Breast epithelium (tissue), 4 donors: ENCODE results near the gene HRC. TPM values are rescaled to one million over a fixed set of nuclear protein-coding genes. Genes with fewer than 3 reads are reported as not detected.
A peak's percentile ranks its signal among the peaks of the same experiment; 100 is the strongest.

Source experiments
- DNase-seq, 2 donors: peaks; one replicate each; pipeline ENCODE4 v3.0.0-alpha.2; 2019; ENCODE audit warnings: low spot score in 2 of 2
- H3K27ac ChIP-seq, 2 donors: fragments of 200-600 bp; sonication (generic) in 1 of 2; one replicate each; pipeline ENCODE4 v1.5.1; 2016 to 2019; ENCODE audit warnings: mild to moderate bottlenecking in 1 of 2
- H3K27me3 ChIP-seq, 2 donors: fragments of 200-600 bp; sonication (generic) in 1 of 2; one replicate each; pipeline versions ENCODE4 v1.5.1 to v1.6.0; 2017 to 2019; ENCODE audit warnings: control low read depth in 1 of 2, mild to moderate bottlenecking in 1 of 2
- H3K36me3 ChIP-seq: fragments of 200-600 bp; one replicate; pipeline ENCODE4 v1.5.1; 2019
- H3K4me1 ChIP-seq, 2 donors: fragments of 200-600 bp; sonication (generic); one replicate each; pipeline ENCODE4 v1.5.1; 2016 to 2019; ENCODE audit warnings: control low read depth in 1 of 2
- H3K4me3 ChIP-seq, 3 donors: fragments of 200-600 bp; sonication (generic); 1 replicate in 2 of 3; 2 replicates in 1 of 3; pipeline ENCODE4 v1.5.1; 2016 to 2019; ENCODE audit warnings: mild to moderate bottlenecking in 3 of 3, moderate library complexity in 2 of 3
- H3K9me3 ChIP-seq, 2 donors: fragments of 200-600 bp; sonication (generic) in 1 of 2; one replicate each; pipeline ENCODE4 v1.5.1; 2016 to 2019; ENCODE audit warnings: control low read depth in 1 of 2
- POLR2A ChIP-seq: fragments of 450-650 bp; IDR thresholded peaks from one replicate; pipeline ENCODE4 v1.6.1; 2016; ENCODE audit warnings: antibody characterized with exemption, mild to moderate bottlenecking, moderate library complexity
- POLR2AphosphoS5 ChIP-seq, 3 donors: sonication (generic); formaldehyde crosslinking; IDR thresholded peaks; one replicate each; pipeline ENCODE4 v1.6.1; 2017; ENCODE audit warnings: antibody characterized with exemption in 3 of 3
- intact Hi-C: fragments of 100-400 bp; cut with DNase I; formaldehyde crosslinking; loops from one replicate; pipeline ENCODE4 v1.15.1; 2023; ENCODE audit warnings: low total_unique reads
- total RNA-seq, 3 donors: library from RNA; depleted of rRNA; stranded (reverse); fragments of >200 nt; gene quantifications; one replicate each; pipeline ENCODE4 v1.1.0, GENCODE V29; 2016
- TF ChIP-seq, protein P1 (sequence below), 3 donors: fragments of 450-650 bp; IDR thresholded peaks; one replicate each; pipeline ENCODE4 v1.5.1; 2016 to 2017; ENCODE audit warnings: antibody characterized with exemption in 3 of 3, mild to moderate bottlenecking in 3 of 3, moderate library complexity in 3 of 3

HRC gene
- total RNA-seq, 3 donors from 2014 or later: 0.88 to 2.7 (median 1.3) TPM

DNA sequence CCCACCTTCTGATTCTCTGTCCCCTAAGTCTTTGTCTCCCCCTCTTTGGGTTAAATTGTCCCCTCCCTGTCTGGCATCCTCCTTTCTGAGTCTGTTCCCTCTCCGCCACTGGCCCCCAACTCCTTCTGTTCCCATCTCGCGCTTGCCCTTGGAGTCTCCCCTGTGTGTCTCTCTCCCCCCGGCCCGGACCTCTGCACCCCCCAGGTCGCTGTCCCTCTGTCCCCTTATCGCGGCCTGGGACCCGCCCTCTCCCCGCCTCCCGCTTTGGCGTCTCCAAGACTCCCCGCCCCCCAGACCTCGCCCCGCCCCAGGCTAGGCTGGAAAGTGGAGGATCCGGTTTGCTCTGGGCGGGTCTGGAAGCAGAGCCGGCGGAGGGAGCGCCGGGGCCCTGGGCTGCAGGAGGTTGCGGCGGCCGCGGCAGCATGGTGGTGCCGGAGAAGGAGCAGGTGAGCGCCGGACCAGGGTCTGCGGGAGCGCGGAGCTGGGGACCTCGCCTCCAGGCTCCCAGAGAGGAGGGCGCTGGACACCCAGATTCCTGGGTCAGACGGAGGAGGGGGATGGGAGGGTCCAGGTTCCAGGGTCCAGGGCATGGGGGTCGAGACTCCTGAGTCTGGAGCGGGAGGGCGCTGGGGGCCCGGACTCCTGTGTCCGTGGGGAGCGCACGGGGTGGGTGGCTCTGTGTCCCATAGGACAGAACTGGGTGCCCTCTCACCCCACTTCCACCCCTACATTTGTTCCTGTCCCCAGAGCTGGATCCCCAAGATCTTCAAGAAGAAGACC is 2.4 kb upstream of the HRC start, which contains the start of gene TRPM4:
Gene TRPM4 (plus strand): TSS at position 348 of the 780 bp plus-strand sequence. CDS start 75 bp downstream, at position 423.
- intact Hi-C loops: no loop called here
- H3K27me3 ChIP-seq: no peaks in the 10 kb centered on the region
- no peaks in the 10 kb centered on the region for H3K9me3 ChIP-seq
- H3K4me1 ChIP-seq: peaks cover 0 to 5% of the 10 kb centered on the region in 2 donors
- DNase-seq: peak; percentile 86 to 93
- peak within 1 kb of the TSS; percentile 86 for H3K27ac ChIP-seq
- H3K4me3 ChIP-seq: peak within 1 kb of the TSS; percentile 80 to 90 (median 83)
- no peaks in the 10 kb centered on the region for H3K36me3 ChIP-seq
- TF ChIP-seq POLR2A (peak; percentile 52), POLR2AphosphoS5 (IDR thresholded peaks at IDR 0.05) (peak in 2 of 3 donors; percentile 59 to 80)
- TF ChIP-seq, protein P1, sequence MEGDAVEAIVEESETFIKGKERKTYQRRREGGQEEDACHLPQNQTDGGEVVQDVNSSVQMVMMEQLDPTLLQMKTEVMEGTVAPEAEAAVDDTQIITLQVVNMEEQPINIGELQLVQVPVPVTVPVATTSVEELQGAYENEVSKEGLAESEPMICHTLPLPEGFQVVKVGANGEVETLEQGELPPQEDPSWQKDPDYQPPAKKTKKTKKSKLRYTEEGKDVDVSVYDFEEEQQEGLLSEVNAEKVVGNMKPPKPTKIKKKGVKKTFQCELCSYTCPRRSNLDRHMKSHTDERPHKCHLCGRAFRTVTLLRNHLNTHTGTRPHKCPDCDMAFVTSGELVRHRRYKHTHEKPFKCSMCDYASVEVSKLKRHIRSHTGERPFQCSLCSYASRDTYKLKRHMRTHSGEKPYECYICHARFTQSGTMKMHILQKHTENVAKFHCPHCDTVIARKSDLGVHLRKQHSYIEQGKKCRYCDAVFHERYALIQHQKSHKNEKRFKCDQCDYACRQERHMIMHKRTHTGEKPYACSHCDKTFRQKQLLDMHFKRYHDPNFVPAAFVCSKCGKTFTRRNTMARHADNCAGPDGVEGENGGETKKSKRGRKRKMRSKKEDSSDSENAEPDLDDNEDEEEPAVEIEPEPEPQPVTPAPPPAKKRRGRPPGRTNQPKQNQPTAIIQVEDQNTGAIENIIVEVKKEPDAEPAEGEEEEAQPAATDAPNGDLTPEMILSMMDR (IDR thresholded peaks at IDR 0.05): no peak

DNA sequence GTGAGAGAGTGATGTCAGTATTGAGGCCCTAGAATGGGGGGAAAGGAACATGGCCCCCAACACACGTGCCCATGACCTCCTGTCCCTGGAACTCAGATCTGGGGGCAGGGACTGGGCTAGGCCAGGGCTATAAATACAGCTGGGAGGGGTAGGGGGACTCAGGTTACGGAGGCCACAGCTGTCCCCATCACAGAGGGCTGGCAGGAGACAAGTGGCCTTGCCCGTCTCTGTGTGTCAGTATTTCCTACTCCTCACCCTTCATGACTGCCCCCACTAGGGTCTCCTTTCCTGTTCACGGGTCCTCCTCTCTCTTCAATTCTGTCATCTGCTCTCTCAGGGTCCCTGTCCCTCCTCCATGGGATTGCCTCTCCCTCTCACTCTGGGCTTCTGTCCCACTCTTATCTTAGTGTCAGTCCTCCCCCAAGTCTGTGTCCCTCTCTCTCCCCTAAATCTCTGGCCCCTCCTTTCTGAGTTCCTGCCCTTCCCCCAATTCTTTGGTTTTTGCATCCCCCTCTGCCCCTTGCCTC is 687 bp upstream of the HRC start:
- Histone ChIP-seq H3K27ac (peak overlapping the region in 1 of 2 donors; percentile 63), H3K4me1 (peaks cover 4 to 10% of the 10 kb centered on the region in 2 donors), H3K27me3 (no peaks in the 10 kb centered on the region), H3K36me3 (no peaks in the 10 kb centered on the region), H3K9me3 (no peaks in the 10 kb centered on the region), H3K4me3 (no peak overlapping the region)
- intact Hi-C loops: no loop called here
- TF ChIP-seq POLR2AphosphoS5 (IDR thresholded peaks at IDR 0.05) (no peak), POLR2A (no peak)
- TF ChIP-seq, protein P1 (IDR thresholded peaks at IDR 0.05): no peak
- DNase-seq: no peak

DNA sequence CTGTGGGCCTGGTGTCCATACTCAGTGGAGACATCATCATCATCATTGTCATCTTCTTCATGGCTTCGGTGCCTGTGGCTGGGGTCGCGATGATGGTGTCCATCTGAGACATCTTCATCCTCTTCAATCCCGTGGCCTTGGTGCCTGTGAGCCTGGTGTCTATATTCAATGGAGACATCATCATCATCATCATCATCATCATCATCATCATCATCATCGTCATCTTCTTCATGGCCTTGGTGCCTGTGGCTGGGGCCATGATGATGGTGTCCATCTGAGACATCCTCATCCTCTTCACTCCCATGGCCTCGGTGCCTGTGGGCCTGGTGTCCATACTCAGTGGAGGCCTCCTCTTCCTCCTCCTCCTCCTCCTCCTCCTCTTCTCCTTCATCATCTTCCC is 917 bp downstream of the HRC start:
- intact Hi-C loops: no loop called here
- H3K4me1 ChIP-seq: peaks cover 4 to 10% of the 10 kb centered on the region in 2 donors

DNA sequence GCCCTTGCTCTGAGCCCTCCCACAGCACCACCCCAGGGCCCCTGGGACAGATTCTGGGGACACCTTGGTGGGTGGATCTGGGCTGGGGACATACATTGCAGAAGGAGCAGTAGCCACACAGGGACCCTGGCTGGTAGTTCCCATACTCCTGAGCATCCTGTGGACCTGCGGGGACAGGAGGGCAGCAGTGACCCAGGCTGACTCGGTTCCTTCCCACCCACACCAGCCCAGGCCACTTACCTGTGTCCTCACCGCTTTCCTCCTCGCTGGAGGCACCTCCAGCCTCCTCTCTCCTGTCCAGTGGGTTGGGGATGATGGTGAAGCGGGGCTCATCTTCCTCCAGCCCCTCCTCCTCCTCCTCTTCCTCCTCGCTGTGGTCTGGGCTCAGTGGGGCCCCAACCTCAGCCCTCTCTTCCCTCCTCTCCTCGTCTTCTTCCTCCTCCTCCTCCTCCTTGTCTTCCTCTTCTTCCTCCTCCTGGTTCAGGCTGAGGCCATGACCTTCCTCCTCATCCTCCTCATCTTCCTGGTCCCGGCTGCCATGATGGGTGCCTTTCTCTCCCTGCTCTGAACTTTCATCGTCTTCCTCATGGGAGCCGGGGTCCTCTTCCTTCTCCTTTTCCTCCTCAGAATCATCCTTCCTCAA is 1.9 kb downstream of the HRC start:
- Histone ChIP-seq H3K27me3 (no peaks in the 10 kb centered on the region), H3K9me3 (no peaks in the 10 kb centered on the region), H3K27ac (no peak overlapping the region), H3K4me1 (peaks cover 6 to 9% of the 10 kb centered on the region in 2 donors), H3K4me3 (no peak overlapping the region), H3K36me3 (no peaks in the 10 kb centered on the region)
- no peak for DNase-seq
- intact Hi-C loops: no loop called here
- TF ChIP-seq, protein P1 (IDR thresholded peaks at IDR 0.05): no peak
- TF ChIP-seq POLR2A: no peak
- no peak for TF ChIP-seq POLR2AphosphoS5 (IDR thresholded peaks at IDR 0.05)

More for the DNA sequence above, 917 bp downstream of the HRC start:
- H3K27me3 ChIP-seq: no peaks in the 10 kb centered on the region
- peak overlapping the region in 1 of 2 donors; percentile 38 for H3K27ac ChIP-seq
- H3K4me3 ChIP-seq: no peak overlapping the region
- TF ChIP-seq, protein P1 (IDR thresholded peaks at IDR 0.05): no peak
- TF ChIP-seq POLR2AphosphoS5 (IDR thresholded peaks at IDR 0.05) (no peak), POLR2A (no peak)
- H3K36me3 ChIP-seq: no peaks in the 10 kb centered on the region
- no peak for DNase-seq
- H3K9me3 ChIP-seq: no peaks in the 10 kb centered on the region
